ENCODE data around the gene PDE4B.

PDE4B gene

DNA sequence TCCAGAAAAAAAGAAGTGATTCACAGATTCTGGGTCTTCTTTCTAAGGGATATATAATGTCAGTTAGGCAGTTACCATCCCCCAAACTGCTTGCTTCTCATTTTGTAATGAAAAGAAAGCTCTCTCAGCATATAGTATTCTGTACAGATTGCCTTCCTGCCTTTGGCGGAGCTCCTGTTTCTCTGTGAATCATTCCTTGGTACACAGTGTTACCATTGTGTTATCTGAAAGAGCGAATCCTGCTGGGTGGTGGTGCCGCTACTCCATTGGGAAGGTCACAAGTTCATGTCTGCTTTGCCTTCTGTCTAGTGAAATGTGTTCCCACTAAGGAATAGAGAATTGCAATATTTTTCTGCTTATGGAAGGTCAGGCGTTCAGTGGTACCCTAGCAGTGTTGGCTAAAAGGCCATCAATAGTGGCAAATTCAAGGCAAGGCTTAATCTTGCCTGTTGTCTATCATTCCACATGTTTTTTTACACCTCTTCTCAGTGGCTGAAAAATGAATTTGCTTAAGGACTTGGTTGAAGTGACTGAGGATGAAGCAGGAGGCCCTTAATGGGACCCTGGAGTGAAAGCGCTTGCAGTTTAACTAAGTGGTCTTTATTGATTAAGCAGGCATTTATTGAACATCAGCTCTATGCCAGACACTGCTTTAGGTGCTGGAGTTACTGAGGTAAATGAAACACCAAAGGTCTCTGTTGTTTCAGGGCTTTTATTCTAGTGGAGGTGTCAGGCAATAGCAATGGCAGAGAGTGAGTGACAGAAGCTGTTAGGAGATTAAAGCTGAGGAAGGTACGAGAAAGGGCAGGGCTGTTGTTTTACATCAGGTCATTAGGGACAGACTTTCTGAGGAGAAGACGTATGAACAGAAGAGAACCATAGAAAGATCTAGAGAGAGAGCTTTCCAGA, 186.7 kb downstream of the PDE4B start:
- Histone ChIP-seq H3K27ac (no peak overlapping the region), H3K27me3 (ENCODE audit: insufficient read depth, low read depth) (no peaks in the 10 kb centered on the region), H3K79me2 (ENCODE audit: insufficient read depth, low read depth) (no peaks in the 10 kb centered on the region), H3K4me3 (IDR thresholded peaks at IDR 0.05; ENCODE audit: insufficient read depth, low read depth, low read length) (no peak overlapping the region), H3K4me2 (no peak overlapping the region), H3K4me1 (ENCODE audit: low read depth, poor library complexity, severe bottlenecking) (no peaks in the 10 kb centered on the region), H4K20me1 (ENCODE audit: insufficient read depth) (no peaks in the 10 kb centered on the region), H3K36me3 (ENCODE audit: insufficient read depth) (no peaks in the 10 kb centered on the region), H3K9ac (no peak overlapping the region), H2AFZ (ENCODE audit: low read depth) (no peak overlapping the region)
- no peak for TF ChIP-seq CTCF (conservative IDR thresholded peaks at IDR 0.05; ENCODE audit: low read depth, low read length)

DNA sequence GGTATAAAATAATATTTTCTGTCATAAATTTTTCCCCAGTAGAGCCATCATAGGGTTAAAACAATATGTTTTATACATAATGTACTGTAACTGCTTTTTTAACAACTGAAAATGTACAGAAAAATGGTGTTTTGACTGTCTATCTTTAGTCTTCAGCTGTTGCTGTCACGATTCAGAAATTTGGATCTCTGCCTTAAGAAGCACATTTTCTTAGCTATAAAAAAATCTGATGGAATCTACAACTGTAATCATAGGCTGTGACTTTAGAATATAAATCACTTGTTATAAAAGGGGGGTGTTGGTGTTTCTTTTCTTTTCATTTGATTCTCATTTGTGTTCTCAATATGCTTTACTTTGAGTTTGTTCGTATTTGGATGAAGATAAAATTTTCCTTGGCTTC, 187.5 kb downstream of the PDE4B start:
- H3K27me3 ChIP-seq (ENCODE audit: insufficient read depth, low read depth), result no peaks in the 10 kb centered on the region
- H3K79me2 ChIP-seq (ENCODE audit: insufficient read depth, low read depth), result no peaks in the 10 kb centered on the region
- no peaks in the 10 kb centered on the region for H4K20me1 ChIP-seq (ENCODE audit: insufficient read depth)
- no peak overlapping the region for H3K27ac ChIP-seq
- H2AFZ ChIP-seq (ENCODE audit: low read depth), result no peak overlapping the region
- no peak overlapping the region for H3K4me2 ChIP-seq
- no peak overlapping the region for H3K4me3 ChIP-seq (IDR thresholded peaks at IDR 0.05; ENCODE audit: insufficient read depth, low read depth, low read length)
- no peak for TF ChIP-seq CTCF (conservative IDR thresholded peaks at IDR 0.05; ENCODE audit: low read depth, low read length)
- H3K9ac ChIP-seq, result no peak overlapping the region
- H3K36me3 ChIP-seq (ENCODE audit: insufficient read depth), result no peaks in the 10 kb centered on the region
- H3K4me1 ChIP-seq (ENCODE audit: low read depth, poor library complexity, severe bottlenecking), result no peaks in the 10 kb centered on the region

GRCh38 chr1:65983500-65983899, 190.8 kb downstream of the PDE4B start:
- H4K20me1 ChIP-seq (ENCODE audit: insufficient read depth), result no peaks in the 10 kb centered on the region
- H3K4me2 ChIP-seq, result no peak overlapping the region
- H3K4me3 ChIP-seq (IDR thresholded peaks at IDR 0.05; ENCODE audit: insufficient read depth, low read depth, low read length), result no peak overlapping the region
- H3K9ac ChIP-seq, result no peak overlapping the region
- no peak overlapping the region for H2AFZ ChIP-seq (ENCODE audit: low read depth)
- no peaks in the 10 kb centered on the region for H3K79me2 ChIP-seq (ENCODE audit: insufficient read depth, low read depth)
- no peaks in the 10 kb centered on the region for H3K27me3 ChIP-seq (ENCODE audit: insufficient read depth, low read depth)
- TF ChIP-seq CTCF (conservative IDR thresholded peaks at IDR 0.05; ENCODE audit: low read depth, low read length), result no peak
- H3K4me1 ChIP-seq (ENCODE audit: low read depth, poor library complexity, severe bottlenecking), result no peaks in the 10 kb centered on the region
- no peaks in the 10 kb centered on the region for H3K36me3 ChIP-seq (ENCODE audit: insufficient read depth)
- no peak overlapping the region for H3K27ac ChIP-seq

DNA sequence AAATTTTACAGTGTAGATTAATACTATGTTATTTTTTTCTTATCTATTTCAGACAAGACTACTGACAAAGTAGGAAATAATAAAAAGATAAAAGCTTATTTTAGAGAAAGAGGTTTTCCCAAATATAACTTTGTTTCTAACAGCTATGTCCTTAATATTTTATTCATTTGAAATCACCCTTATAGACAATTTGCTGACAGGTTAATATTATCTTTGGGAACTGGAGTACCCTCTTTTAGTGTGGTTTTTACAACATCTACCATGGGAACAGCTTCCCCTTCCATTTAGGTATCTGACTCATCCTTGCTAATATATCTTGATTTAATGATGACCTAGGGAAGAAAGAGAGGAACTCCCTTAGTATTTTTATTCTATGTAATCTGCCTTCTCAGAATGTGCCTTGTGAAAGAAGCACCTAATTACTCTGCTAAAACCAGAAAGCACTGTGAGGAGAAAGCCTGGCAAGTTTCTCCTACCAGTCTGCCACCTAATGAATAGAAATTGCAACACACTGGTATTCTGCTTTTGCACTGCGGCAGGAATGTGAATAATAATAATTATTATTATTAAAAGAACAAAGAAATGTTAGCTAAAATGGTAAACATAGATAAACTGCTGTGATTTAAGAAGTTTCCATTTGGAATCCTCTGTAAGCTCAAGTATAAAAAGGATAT, 192.8 kb downstream of the PDE4B start:
- Histone ChIP-seq H2AFZ (ENCODE audit: low read depth) (no peak overlapping the region), H4K20me1 (ENCODE audit: insufficient read depth) (no peaks in the 10 kb centered on the region), H3K27ac (no peak overlapping the region), H3K9ac (no peak overlapping the region), H3K36me3 (ENCODE audit: insufficient read depth) (no peaks in the 10 kb centered on the region), H3K27me3 (ENCODE audit: insufficient read depth, low read depth) (no peaks in the 10 kb centered on the region), H3K4me3 (IDR thresholded peaks at IDR 0.05; ENCODE audit: insufficient read depth, low read depth, low read length) (no peak overlapping the region), H3K4me2 (no peak overlapping the region), H3K79me2 (ENCODE audit: insufficient read depth, low read depth) (no peaks in the 10 kb centered on the region), H3K4me1 (ENCODE audit: low read depth, poor library complexity, severe bottlenecking) (no peaks in the 10 kb centered on the region)
- no peak for TF ChIP-seq CTCF (conservative IDR thresholded peaks at IDR 0.05; ENCODE audit: low read depth, low read length)

Measured in KMS-11 (cell line).